ENCODE measurements around the gene PMP22.

The PMP22 gene

DNA sequence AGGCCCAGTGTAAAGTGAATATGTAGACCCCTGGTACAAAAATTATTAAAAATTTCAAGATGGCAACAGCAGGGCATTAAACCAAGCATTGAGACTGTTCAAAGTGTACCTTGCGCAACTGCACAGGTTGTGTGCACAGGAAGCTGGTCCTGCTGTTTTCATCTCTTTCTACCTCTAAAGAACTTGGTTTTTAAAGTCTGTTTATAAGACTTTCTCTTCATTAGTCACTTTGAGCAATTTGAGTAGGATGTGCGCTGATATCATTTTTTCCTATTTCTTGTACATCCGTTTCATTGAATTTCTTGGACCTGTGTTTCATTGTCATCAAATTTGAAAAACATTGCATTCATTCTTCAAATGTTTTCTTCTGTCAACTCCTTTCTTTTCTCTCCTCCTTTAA, 16.8 kb upstream of the PMP22 start:
- H3K4me3 ChIP-seq (ENCODE audit: control insufficient read depth, low read depth, low read length): no peak overlapping the region
- no peak for DNase-seq (ENCODE audit: low read depth)
- TF ChIP-seq, protein P1, sequence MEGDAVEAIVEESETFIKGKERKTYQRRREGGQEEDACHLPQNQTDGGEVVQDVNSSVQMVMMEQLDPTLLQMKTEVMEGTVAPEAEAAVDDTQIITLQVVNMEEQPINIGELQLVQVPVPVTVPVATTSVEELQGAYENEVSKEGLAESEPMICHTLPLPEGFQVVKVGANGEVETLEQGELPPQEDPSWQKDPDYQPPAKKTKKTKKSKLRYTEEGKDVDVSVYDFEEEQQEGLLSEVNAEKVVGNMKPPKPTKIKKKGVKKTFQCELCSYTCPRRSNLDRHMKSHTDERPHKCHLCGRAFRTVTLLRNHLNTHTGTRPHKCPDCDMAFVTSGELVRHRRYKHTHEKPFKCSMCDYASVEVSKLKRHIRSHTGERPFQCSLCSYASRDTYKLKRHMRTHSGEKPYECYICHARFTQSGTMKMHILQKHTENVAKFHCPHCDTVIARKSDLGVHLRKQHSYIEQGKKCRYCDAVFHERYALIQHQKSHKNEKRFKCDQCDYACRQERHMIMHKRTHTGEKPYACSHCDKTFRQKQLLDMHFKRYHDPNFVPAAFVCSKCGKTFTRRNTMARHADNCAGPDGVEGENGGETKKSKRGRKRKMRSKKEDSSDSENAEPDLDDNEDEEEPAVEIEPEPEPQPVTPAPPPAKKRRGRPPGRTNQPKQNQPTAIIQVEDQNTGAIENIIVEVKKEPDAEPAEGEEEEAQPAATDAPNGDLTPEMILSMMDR (IDR thresholded peaks at IDR 0.05; ENCODE audit: control insufficient read depth, insufficient read depth, low read depth, low read length, missing control alignments): no peak

DNA sequence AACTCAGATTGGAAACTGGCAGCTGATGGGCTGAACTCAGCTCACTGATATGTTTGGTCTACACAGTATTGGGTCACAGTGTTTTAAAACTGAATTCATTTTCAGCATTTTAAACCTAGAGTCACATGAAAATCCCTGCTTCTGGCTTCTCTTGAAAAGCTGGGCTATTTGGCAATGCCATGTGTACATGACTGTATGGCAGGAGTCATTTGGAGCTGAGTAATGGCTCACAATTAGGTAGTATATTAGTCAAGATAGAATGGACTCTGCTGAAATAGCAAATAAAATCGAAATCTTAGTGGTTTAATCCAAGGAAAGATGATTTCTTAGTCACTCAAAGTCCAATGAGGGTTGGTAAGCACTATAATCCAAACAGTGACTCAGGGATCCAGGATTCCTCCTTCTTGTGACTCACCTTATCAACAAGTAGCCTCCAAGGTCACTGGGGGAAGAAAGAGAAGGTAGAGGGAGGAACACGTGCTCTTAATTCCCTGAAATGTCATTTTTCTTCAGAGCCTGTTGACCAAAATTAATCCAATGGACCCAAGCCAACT, 13.9 kb upstream of the PMP22 start:
- TF ChIP-seq, protein P1 (IDR thresholded peaks at IDR 0.05; ENCODE audit: control insufficient read depth, insufficient read depth, low read depth, low read length, missing control alignments): no peak
- no peak overlapping the region; the same call in 1 of the 2 replicates for H3K4me3 ChIP-seq (ENCODE audit: control insufficient read depth, low read depth, low read length)
- DNase-seq (ENCODE audit: low read depth): peak; percentile 92

DNA sequence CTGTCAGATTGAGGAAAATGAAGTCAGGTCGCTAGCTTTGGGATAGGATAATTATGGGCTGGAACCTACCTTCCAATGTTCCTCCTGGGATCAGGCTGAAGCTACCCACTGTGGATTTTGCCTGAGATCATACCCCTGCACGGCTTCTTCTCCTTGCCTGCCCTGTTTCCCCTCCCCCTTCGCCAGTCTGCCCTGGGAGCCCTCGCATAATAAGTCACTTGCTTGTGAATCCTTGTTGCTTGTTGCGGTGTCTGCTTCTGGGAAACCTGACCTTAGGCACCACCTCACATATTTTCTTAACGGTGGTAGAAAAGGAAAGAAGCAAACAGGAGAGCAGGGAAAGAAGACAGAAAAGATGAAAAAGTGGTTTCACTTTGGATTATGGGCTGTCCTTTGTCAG, 13.3 kb upstream of the PMP22 start:
- no peak for DNase-seq (ENCODE audit: low read depth)
- TF ChIP-seq, protein P1 (IDR thresholded peaks at IDR 0.05; ENCODE audit: control insufficient read depth, insufficient read depth, low read depth, low read length, missing control alignments): no peak
- peak overlapping the region; percentile 33 for H3K4me3 ChIP-seq (ENCODE audit: control insufficient read depth, low read depth, low read length)

DNA sequence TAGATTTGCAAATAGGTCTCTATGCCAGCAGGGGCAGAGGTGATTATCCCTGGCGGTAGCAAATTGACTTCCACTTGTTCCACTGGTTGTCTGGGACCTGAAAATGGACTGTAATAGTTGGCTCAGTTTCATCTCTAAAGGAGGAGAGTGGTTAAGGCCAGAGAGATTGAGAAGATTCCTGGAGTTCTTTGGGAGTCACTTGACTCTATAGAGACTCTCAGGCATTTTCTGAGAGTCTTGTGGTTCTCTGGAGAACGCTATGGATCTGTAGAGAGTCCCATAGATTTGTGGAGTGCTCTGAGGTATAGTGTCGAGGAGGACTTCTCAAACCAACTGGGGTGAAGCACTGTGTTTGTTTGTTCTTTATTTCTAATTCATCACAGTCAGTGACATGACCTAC, 8.9 kb upstream of the PMP22 start:
- no peak for DNase-seq (ENCODE audit: low read depth)
- TF ChIP-seq, protein P1 (IDR thresholded peaks at IDR 0.05; ENCODE audit: control insufficient read depth, insufficient read depth, low read depth, low read length, missing control alignments): no peak
- H3K4me3 ChIP-seq (ENCODE audit: control insufficient read depth, low read depth, low read length): no peak overlapping the region

DNA sequence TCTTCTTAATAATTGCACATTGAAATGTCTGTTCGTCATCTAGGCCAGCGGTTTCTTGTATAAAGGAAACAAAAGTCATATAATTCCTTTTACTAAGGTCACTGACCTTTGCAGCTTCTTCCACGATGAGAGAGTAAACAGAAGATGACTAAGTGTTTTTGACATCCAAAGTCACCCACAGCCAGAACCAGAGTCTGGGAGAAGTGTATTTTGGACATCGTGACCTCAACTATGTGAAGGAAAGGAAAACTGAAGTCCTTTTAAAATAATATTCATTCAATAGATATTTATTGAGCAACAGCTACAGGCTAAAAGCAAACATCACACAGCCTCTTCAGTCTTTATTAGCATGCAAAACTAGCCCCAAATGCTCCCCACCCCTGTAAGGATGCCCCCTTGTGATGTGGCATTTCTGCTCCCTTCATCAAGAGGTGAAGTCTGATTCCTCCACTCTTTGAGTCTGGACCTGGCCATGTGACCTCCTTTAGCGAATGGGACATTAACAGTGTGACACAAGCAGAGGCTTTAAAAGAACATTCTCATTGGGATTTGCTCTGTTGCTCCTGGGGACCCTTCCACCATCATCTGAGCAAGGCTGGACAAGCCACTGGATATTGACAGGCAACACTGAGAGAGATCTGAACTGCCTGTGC, 8.1 kb upstream of the PMP22 start:
- TF ChIP-seq, protein P1 (IDR thresholded peaks at IDR 0.05; ENCODE audit: control insufficient read depth, insufficient read depth, low read depth, low read length, missing control alignments): no peak
- no peak overlapping the region for H3K4me3 ChIP-seq (ENCODE audit: control insufficient read depth, low read depth, low read length)
- DNase-seq (ENCODE audit: low read depth): peak; percentile 91

DNA sequence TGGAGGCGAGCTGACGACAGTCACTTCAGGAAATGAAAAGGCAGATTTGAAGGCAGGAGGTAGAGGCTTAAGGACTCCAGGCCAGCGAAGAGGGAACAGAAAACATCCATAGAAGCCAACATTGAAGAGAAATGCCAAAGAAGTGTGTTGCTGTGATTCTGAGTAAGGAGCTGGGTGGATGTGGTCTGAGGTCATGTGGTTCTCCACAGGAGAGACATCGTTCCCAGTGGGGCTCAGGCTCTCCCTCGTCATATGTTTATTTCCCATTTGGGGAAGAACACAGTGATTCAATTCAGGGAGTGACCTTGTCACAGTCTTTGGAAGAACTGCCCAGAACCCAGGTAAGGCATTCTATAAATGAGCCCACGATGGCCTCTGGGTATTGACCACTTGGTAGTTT, 6.6 kb upstream of the PMP22 start:
- H3K4me3 ChIP-seq (ENCODE audit: control insufficient read depth, low read depth, low read length): no peak overlapping the region
- TF ChIP-seq, protein P1 (IDR thresholded peaks at IDR 0.05; ENCODE audit: control insufficient read depth, insufficient read depth, low read depth, low read length, missing control alignments): no peak
- no peak for DNase-seq (ENCODE audit: low read depth)

Measured in AG09309 (cell line).